ENCODE results near the gene ADORA1.

ADORA1 gene

DNA sequence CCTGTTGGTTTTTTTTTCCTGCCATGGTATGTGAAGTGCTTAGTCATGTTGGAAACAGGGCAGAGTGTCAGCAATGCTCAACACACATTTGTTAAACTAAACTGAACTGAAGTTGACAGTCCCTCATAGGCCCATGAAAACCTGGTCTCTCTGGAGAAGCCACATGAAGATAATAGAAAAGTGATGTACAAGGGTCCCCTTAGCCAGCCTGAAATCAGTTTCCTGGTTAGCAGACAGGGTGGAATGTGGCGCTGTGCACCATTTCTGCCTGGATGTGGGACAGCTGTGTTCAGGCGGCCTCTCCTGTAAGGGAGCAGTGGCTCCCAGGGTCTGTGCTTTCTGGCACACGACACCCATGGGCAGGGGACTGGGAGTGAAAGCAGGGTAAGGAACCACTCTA, 68.8 kb downstream of the ADORA1 start:
- no peak overlapping the region for H3K4me3 ChIP-seq (ENCODE audit: low read depth, low read length)
- no peaks in the 10 kb centered on the region for H3K9me3 ChIP-seq (ENCODE audit: control insufficient read depth, insufficient read depth, low read depth, low read length)
- CTCF ChIA-PET, result interaction anchor here (0.9 to 1.8 kb wide), 4 partner anchors 9 to 157 kb away, joined by 4 to 11 read pairs (median 8); no protein-coding TSS in a partner anchor
- H3K27ac ChIP-seq (ENCODE audit: extremely low read depth, low read depth, low read length), result no peak overlapping the region
- H3K36me3 ChIP-seq (ENCODE audit: control insufficient read depth in 2 of 2, insufficient read depth in 1 of 2, low read length in 2 of 2), result no peaks in the 10 kb centered on the region
- no peaks in the 10 kb centered on the region for H3K4me1 ChIP-seq (ENCODE audit: control insufficient read depth, insufficient read depth, low read length)
- POLR2A ChIA-PET, result no interaction called here
- no peak for TF ChIP-seq ZNF175 (tag by site-specific recombination; IDR thresholded peaks at IDR 0.05)
- TF ChIP-seq, protein P1, sequence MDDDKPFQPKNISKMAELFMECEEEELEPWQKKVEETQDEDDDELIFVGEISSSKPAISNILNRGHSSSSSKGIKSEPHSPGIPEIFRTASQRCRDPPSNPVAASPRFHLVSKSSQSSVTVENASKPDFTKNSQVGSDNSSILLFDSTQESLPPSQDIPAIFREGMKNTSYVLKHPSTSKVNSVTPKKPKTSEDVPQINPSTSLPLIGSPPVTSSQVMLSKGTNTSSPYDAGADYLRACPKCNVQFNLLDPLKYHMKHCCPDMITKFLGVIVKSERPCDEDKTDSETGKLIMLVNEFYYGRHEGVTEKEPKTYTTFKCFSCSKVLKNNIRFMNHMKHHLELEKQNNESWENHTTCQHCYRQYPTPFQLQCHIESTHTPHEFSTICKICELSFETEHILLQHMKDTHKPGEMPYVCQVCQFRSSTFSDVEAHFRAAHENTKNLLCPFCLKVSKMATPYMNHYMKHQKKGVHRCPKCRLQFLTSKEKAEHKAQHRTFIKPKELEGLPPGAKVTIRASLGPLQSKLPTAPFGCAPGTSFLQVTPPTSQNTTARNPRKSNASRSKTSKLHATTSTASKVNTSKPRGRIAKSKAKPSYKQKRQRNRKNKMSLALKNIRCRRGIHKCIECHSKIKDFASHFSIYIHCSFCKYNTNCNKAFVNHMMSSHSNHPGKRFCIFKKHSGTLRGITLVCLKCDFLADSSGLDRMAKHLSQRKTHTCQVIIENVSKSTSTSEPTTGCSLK (tag by site-specific recombination; IDR thresholded peaks at IDR 0.05), result no peak
- TF ChIP-seq HOXA7 (CRISPR knock-in tag; IDR thresholded peaks at IDR 0.05; ENCODE audit: borderline replicate concordance), result no peak
- TF ChIP-seq ZNF785 (tag by site-specific recombination; IDR thresholded peaks at IDR 0.05), result no peak
- TF ChIP-seq ZNF146 (tag by site-specific recombination; IDR thresholded peaks at IDR 0.05), result no peak
- no peak for TF ChIP-seq ZNF518A (tag by site-specific recombination; conservative IDR thresholded peaks at IDR 0.05; ENCODE audit: low read depth)
- TF ChIP-seq, protein P2, sequence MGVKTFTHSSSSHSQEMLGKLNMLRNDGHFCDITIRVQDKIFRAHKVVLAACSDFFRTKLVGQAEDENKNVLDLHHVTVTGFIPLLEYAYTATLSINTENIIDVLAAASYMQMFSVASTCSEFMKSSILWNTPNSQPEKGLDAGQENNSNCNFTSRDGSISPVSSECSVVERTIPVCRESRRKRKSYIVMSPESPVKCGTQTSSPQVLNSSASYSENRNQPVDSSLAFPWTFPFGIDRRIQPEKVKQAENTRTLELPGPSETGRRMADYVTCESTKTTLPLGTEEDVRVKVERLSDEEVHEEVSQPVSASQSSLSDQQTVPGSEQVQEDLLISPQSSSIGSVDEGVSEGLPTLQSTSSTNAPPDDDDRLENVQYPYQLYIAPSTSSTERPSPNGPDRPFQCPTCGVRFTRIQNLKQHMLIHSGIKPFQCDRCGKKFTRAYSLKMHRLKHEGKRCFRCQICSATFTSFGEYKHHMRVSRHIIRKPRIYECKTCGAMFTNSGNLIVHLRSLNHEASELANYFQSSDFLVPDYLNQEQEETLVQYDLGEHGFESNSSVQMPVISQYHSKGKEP (tag by site-specific recombination; IDR thresholded peaks at IDR 0.05), result no peak
- no peak for TF ChIP-seq ZBTB20 (tag by site-specific recombination; IDR thresholded peaks at IDR 0.05)
- no peak for TF ChIP-seq TSHZ1 (tag by site-specific recombination; IDR thresholded peaks at IDR 0.05; ENCODE audit: borderline replicate concordance)
- TF ChIP-seq ZNF292 (tag by site-specific recombination; IDR thresholded peaks at IDR 0.05; ENCODE audit: borderline replicate concordance, low read depth), result no peak
- TF ChIP-seq ZNF398 (tag by site-specific recombination; IDR thresholded peaks at IDR 0.05), result no peak
- no peak for TF ChIP-seq ZNF747 (tag by site-specific recombination; IDR thresholded peaks at IDR 0.05)

Measured in HEK293 (cell line).